Smooth muscle cell (in vitro differentiated cells): ENCODE results near the gene DHTKD1. TPM values are rescaled to one million over a fixed set of nuclear protein-coding genes. Genes with fewer than 3 reads are reported as not detected.

Source experiments
- DNase-seq: peaks from one replicate; lab custom pipeline; 2025; ENCODE audit not compliant: unreplicated experiment; lab: John Stamatoyannopoulos, UW
- H2AFZ ChIP-seq: fragments of 200-600 bp; sonication (generic); 2 replicates; pipeline ENCODE4 v1.6.0; 2016; ENCODE audit warnings: antibody characterized with exemption, low read depth, mild to moderate bottlenecking
- H3F3A ChIP-seq: fragments of 200-600 bp; sonication (generic); 2 replicates; pipeline ENCODE4 v1.6.0; 2017; ENCODE audit warnings: antibody characterized with exemption, low read depth
- H3K27ac ChIP-seq: fragments of 200-600 bp; sonication (generic); 2 replicates; pipeline ENCODE4 v1.5.1; 2016; ENCODE audit warnings: low read depth, mild to moderate bottlenecking
- H3K27me3 ChIP-seq: fragments of 200-600 bp; sonication (generic); 2 replicates; pipeline ENCODE4 v1.6.1; 2016; ENCODE audit warnings: low read depth, mild to moderate bottlenecking
- H3K36me3 ChIP-seq: fragments of 200-600 bp; sonication (generic); 2 replicates; pipeline ENCODE4 v1.5.1; 2016; ENCODE audit warnings: low read depth
- H3K4me1 ChIP-seq: fragments of 200-600 bp; sonication (generic); 2 replicates; pipeline ENCODE4 v1.5.1; 2016; ENCODE audit warnings: low read depth
- H3K4me2 ChIP-seq: fragments of 200-600 bp; sonication (generic); 2 replicates; pipeline ENCODE4 v1.6.0; 2016; ENCODE audit warnings: mild to moderate bottlenecking
- H3K4me3 ChIP-seq: fragments of 200-600 bp; sonication (generic); 2 replicates; pipeline ENCODE4 v1.5.1; 2016; ENCODE audit warnings: mild to moderate bottlenecking
- H3K79me2 ChIP-seq: fragments of 200-600 bp; sonication (generic); 2 replicates; pipeline ENCODE4 v1.6.0; 2016; ENCODE audit warnings: low read depth, mild to moderate bottlenecking
- H3K9ac ChIP-seq: fragments of 200-600 bp; sonication (generic); 2 replicates; pipeline ENCODE4 v1.6.0; 2016; ENCODE audit warnings: low read depth
- H3K9me3 ChIP-seq: fragments of 200-600 bp; sonication (generic); replicated peaks from 2 replicates; pipeline ENCODE4 v1.5.1; 2016; ENCODE audit warnings: low read depth
- H4K20me1 ChIP-seq: fragments of 200-600 bp; sonication (generic); 2 replicates; pipeline ENCODE4 v1.6.0; 2016; ENCODE audit warnings: low read depth
- CTCF ChIP-seq: fragments of 200-600 bp; sonication (generic); IDR thresholded peaks from 2 replicates; pipeline ENCODE4 v1.5.1; 2017; ENCODE audit warnings: borderline replicate concordance, mild to moderate bottlenecking, antibody characterized with exemption; ENCODE audit not compliant: insufficient read depth, poor library complexity, severe bottlenecking
- WGBS: methylation state at CpG from one replicate; pipeline ENCODE4 v1.1.7; 2016; ENCODE audit warnings: low lambda C conversion rate; 5-methylcytosine and 5-hydroxymethylcytosine counted together
- polyA plus RNA-seq: library from polyadenylated mRNA; unstranded; fragments of >200 nt; fragmentation: Nextera tagmentation; extraction: Ambion mirVana; gene quantifications from 2 replicates; pipeline ENCODE4 v1.2.1, GENCODE V29; 2016
- total RNA-seq: library from RNA; depleted of rRNA; stranded (reverse); fragments of >200 nt; gene quantifications from 2 replicates; pipeline ENCODE4 v1.2.3, GENCODE V29; 2014

Gene DHTKD1
- total and polyA plus RNA-seq, 2 experiments from 2014 or later: 9.4 to 16.9 TPM

GRCh38 chr10:12097791-12098190 is 29.0 kb downstream of the DHTKD1 start:
- Histone ChIP-seq H3K9ac (no peak overlapping the region), H3K4me3 (no peak overlapping the region), H3K4me2 (no peak overlapping the region), H3K27ac (no peak overlapping the region), H3K27me3 (no peaks in the 10 kb centered on the region), H4K20me1 (no peaks in the 10 kb centered on the region), H3K36me3 (no peaks in the 10 kb centered on the region), H2AFZ (no peak overlapping the region), H3F3A (no peaks in the 10 kb centered on the region), H3K4me1 (no peaks in the 10 kb centered on the region), H3K9me3 (no peaks in the 10 kb centered on the region), H3K79me2 (no peaks in the 10 kb centered on the region)
- DNase-seq: no peak
- 77% methylated on average over 5 of the region's 5 CpGs for WGBS
- TF ChIP-seq CTCF: no peak

GRCh38 chr10:12098966-12099365 is 30.2 kb downstream of the DHTKD1 start:
- Histone ChIP-seq H3K9ac (no peak overlapping the region), H3K27me3 (no peaks in the 10 kb centered on the region), H3K79me2 (no peaks in the 10 kb centered on the region), H2AFZ (no peak overlapping the region), H3F3A (no peaks in the 10 kb centered on the region), H3K36me3 (no peaks in the 10 kb centered on the region), H3K27ac (no peak overlapping the region), H3K4me2 (no peak overlapping the region), H3K9me3 (no peaks in the 10 kb centered on the region), H3K4me1 (no peaks in the 10 kb centered on the region), H3K4me3 (no peak overlapping the region), H4K20me1 (no peaks in the 10 kb centered on the region)
- DNase-seq: no peak
- TF ChIP-seq CTCF: no peak
- over 99% methylated on average over 4 of the region's 4 CpGs for WGBS

- H3F3A ChIP-seq: no peaks in the 10 kb centered on the region
- no peak overlapping the region for H3K4me3 ChIP-seq
- no peak overlapping the region for H3K4me2 ChIP-seq
- H3K27me3 ChIP-seq: no peaks in the 10 kb centered on the region
- no peaks in the 10 kb centered on the region for H3K4me1 ChIP-seq
- no peaks in the 10 kb centered on the region for H3K9me3 ChIP-seq
- no peak overlapping the region for H3K27ac ChIP-seq
- no peak for DNase-seq
- H4K20me1 ChIP-seq: no peaks in the 10 kb centered on the region
- H3K9ac ChIP-seq: no peak overlapping the region
- TF ChIP-seq CTCF: no peak
- no peak overlapping the region for H2AFZ ChIP-seq
- no peaks in the 10 kb centered on the region for H3K36me3 ChIP-seq
- WGBS: 91% methylated on average over 4 of the region's 4 CpGs
- no peaks in the 10 kb centered on the region for H3K79me2 ChIP-seq
Observed at GRCh38 chr10:12103802-12104201, 35.0 kb downstream of the DHTKD1 start.

- Histone ChIP-seq H3K27ac (no peak overlapping the region), H2AFZ (no peak overlapping the region), H3F3A (no peaks in the 10 kb centered on the region), H3K36me3 (no peaks in the 10 kb centered on the region), H3K79me2 (no peaks in the 10 kb centered on the region), H3K4me3 (no peak overlapping the region), H4K20me1 (no peaks in the 10 kb centered on the region), H3K4me2 (no peak overlapping the region), H3K27me3 (no peaks in the 10 kb centered on the region), H3K9ac (no peak overlapping the region), H3K9me3 (no peaks in the 10 kb centered on the region), H3K4me1 (no peaks in the 10 kb centered on the region)
- WGBS: 88% methylated on average over 14 of the region's 14 CpGs
- TF ChIP-seq CTCF: no peak
- DNase-seq: no peak
Observed at GRCh38 chr10:12107781-12108180, 39.0 kb downstream of the DHTKD1 start.
